ENCODE measurements around the gene UGGT2. TPM values are rescaled to one million over a fixed set of nuclear protein-coding genes. Genes with fewer than 3 reads are reported as not detected.
"Not testable (repeated sequence)": the region's sequence is repeated elsewhere in the genome, so short reads cannot be mapped to it uniquely, and the experiment has no call there.

The UGGT2 gene
- total RNA-seq, 1 experiment from 2014 or later = 26.1 TPM

DNA sequence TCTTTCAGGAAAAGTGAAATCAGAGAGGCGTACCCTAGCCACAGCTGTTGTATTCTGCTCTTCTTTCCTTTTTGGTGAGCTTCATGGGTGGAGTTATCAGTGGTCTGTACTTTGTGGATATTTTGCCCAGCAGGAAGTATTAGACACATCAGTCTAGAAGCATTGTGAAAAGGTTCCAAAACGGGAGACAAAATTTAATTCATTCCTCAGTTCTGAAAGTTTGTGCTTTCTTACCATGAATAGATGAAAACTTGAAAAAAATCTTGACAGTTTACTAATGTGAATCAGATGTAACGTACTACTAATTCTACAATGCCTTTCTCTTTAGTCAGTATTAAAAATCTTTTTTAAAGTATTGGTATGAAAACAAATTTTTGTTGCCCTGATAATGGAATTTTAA lies 259.4 kb downstream of the UGGT2 start:
- no peak for DNase-seq (ENCODE audit: low read depth)

GRCh38 chr13:95793018-95793555 lies 260.1 kb downstream of the UGGT2 start:
- DNase-seq (ENCODE audit: low read depth) = no peak

- DNase-seq (ENCODE audit: low read depth) = no peak
Observed at GRCh38 chr13:95791084-95791722, 262.0 kb downstream of the UGGT2 start.

GRCh38 chr13:95789315-95789714 lies 263.9 kb downstream of the UGGT2 start:
- DNase-seq (ENCODE audit: low read depth) = not testable (repeated sequence)

DNA sequence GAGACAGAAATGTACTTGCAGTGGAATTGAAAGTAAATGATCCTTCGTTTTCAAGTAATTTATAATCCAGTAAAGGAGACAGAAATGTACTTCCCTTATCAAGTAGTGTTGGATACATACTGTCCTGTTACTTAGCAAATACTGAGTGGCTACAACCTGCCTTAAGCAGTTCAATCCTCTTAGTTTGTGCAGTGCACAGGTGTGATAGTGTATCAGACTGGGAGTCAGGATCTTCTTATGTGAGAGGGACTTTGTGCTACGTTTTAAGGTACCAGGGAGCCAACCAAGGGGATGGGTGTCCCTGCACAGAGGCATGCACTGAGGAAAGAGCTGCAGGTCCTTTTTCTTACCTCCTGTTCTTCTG lies 265.1 kb downstream of the UGGT2 start:
- no peak for DNase-seq (ENCODE audit: low read depth)

DNA sequence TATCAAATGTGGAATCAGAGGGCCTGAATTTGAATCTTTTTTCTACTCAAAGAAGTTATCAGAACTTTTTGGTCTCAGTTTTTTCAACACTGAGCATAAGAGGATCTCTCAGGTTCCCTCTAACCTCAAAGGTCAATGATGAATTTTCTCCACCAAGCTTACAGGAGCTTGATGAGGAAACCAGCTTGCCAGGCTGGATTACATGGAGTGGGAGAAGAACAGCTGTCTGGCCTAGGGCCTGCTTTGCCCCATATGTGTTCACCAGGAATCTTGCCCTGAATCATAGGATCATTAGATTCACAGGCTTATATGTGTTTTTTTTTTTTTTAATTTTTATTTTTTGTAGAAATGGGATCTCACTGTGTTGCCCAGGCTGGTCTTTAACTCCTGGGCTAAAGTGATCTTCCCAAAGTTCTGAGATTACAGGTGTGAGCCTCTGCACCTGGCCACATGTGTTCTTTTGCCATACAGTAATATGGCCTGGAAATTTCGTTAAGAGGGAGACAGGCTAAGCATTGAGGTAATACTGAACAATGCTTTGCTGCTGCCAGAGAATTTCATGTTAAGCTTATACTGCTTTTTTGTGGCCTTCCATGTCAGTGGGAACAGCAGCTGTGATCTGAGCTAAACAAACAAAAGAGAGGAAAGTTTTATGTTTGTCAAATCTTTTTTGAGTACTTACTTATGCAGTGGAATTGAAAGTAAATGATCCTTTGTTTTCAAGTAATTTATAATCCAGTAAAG lies 265.7 kb downstream of the UGGT2 start:
- DNase-seq (ENCODE audit: low read depth) = no peak

- DNase-seq (ENCODE audit: low read depth) = peak; percentile 63
Observed at GRCh38 chr13:95784900-95785290, 268.3 kb downstream of the UGGT2 start.

- DNase-seq (ENCODE audit: low read depth) = peak; percentile 76
Observed at GRCh38 chr13:95784161-95784899, 268.9 kb downstream of the UGGT2 start.

DNA sequence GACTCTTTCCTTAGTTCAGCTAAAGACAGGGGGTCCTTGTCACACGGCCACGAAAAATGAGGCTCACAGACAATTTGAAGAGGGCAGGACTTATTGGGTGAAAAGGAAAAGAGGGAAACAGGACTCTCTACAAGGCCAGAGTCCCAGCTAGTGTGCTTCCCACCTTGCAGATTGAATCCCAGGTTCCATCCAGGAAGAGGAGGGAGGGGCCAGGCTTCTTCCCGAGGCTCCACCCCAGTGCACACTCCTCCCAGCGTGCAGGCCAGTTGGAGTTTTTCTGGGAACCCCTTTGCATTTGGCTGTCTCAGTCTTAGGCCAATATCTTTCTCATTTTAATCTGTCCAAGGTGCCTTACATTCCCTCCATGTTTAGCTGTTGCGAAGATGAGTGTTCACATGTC lies 269.5 kb downstream of the UGGT2 start:
- no peak for DNase-seq (ENCODE audit: low read depth)

DNA sequence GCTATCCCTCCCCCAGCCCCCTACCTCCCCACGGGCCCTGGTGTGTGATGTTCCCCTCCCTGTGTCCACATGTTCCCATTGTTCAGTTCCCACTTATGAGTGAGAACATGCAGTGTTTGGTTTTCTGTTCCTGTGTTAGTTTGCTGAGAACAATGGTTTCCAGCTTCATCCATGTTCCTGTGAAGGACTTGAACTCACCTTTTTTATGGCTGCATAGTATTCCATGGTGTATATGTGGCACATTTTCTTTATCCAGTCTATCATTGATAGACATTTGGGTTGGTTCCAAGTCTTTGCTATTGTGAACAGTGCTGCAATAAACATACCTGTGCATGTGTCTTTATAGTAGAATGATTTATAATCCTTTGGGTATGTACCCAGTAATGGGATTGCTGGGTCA lies 271.3 kb downstream of the UGGT2 start:
- DNase-seq (ENCODE audit: low read depth) = not testable (repeated sequence)

DNA sequence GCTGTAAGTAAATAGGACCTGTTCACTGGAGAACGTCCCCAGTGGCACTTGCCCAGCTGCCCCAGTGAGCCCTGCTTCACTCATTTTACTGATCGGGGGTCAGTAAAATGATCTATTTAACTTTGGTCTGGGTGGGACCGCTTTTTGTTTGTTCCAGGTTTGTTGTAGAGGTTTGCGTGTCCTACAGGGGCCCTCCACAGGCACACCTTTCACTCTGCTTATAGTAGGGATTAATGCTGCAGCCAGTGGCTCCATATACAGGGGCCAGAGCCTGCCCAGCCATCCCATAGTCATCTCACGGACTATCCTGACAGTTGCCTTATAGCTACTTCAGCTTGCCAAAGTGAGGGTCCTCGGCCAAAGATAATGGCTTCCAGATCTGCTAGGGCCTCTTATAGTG lies 272.2 kb downstream of the UGGT2 start:
- no peak for DNase-seq (ENCODE audit: low read depth)

DNA sequence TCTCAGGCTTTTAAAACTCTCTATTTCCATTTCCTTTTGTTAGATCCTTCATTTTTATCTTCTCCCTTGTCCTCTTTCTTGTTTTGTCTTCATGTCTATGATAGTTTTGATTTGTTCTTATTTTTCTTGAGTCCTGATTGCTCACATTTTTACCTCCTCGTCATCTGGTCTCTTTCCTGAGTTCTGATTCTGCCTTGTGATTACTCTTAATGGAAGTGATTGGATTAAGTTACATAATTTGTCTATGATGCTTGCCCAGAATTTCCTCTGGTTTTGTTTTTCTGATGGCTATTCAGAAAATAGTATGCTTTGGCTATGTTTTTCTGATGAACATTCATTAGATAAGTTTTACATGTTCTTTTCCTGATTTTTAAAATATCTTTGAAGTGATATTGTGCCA lies 273.7 kb downstream of the UGGT2 start:
- DNase-seq (ENCODE audit: low read depth) = no peak

DNA sequence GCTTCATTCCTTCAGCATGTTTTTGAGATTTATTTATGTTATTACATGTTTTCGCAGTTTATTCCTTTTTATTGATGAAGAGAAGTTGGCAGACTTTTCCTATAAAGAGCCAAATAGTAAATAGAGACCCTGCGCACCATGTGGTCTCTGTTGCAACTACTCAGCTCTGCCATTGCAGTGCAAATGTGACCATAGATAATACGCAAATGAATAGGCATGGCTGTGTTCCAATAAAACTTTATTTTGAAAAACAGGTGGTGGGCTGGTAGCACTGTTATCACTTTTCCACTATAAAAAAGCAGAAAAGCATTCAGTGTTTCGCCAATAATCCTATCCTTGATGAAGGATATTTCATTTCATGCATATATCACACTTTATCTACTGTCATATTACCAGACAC lies 281.3 kb downstream of the UGGT2 start:
- no peak for DNase-seq (ENCODE audit: low read depth)

- DNase-seq (ENCODE audit: low read depth) = no peak
Observed at GRCh38 chr13:95763601-95764000, 289.6 kb downstream of the UGGT2 start.

DNA sequence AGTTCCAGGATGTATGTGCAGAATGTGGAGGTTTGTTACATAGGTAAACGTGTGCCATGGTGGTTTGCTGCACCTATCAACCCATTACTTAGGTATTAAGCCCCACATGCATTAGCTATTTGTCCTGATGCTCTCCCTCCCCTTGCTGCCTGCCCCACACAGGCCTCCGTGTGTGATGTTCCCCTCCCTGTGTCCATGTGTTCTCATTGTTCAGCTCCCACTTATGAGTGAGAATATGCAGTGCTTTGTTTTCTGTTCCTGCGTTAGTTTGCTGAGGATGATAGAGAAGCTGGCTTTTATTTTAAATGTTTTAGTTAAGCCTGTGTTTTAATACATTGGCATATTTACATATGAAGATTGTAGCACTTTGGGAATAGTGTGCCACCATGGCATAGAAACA lies 290.6 kb downstream of the UGGT2 start:
- DNase-seq (ENCODE audit: low read depth) = not testable (repeated sequence)

- no peak for DNase-seq (ENCODE audit: low read depth)
Observed at GRCh38 chr13:95756072-95756471, 297.1 kb downstream of the UGGT2 start.

DNA sequence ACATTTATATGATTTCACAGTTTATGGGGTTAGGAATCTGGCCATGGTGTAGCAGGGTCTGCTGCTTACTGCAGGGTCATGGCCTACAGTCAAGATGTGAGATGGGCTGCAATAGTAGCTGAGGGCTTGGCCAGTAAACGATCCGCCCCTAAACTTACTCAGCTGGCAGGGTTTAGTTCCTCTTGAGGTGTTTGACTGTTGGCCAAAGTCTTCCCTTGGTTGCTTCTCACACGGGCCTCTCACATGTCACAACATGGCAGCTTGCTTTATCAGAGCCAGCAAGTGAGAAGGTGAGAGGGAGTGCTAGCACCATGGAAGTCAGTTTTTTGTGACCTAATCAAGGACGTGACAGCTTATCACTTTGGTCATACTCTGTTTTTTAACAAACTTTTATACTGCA lies 299.1 kb downstream of the UGGT2 start:
- no peak for DNase-seq (ENCODE audit: low read depth)

GRCh38 chr13:95752677-95753076 lies 300.5 kb downstream of the UGGT2 start:
- DNase-seq (ENCODE audit: low read depth) = no peak

All from M059J (cell line).